HL-60 (cell line): ENCODE results near the gene ALG11.

Experiments
- DNase-seq, 2 experiments: peaks; one replicate each; pipeline ENCODE4 v3.0.0-alpha.2; 2010 to 2020; ENCODE audit warnings: low read depth in 1 of 2, low spot score in 1 of 2
- H3K27ac ChIP-seq: fragments of 250-450 bp; sonication (Bioruptor Pico); replicated peaks from 2 replicates; pipeline ENCODE4 v1.5.1; 2020; ENCODE audit warnings: mild to moderate bottlenecking, moderate library complexity
- H3K27me3 ChIP-seq: fragments of 250-450 bp; sonication (Bioruptor Pico); 2 replicates; pipeline ENCODE4 v1.5.1; 2021; ENCODE audit warnings: mild to moderate bottlenecking, moderate library complexity; ENCODE audit not compliant: insufficient read depth, poor library complexity, severe bottlenecking
- H3K4me3 ChIP-seq: replicated peaks from 2 replicates; pipeline ENCODE4 v1.5.1; 2011; ENCODE audit warnings: mild to moderate bottlenecking, control low read depth, low read length; ENCODE audit not compliant: insufficient read depth
- GABPA ChIP-seq: IDR thresholded peaks from 2 replicates; pipeline ENCODE4 v1.6.1; 2012; ENCODE audit warnings: low read depth
- POLR2AphosphoS5 ChIP-seq: IDR thresholded peaks from 2 replicates; pipeline ENCODE4 v1.6.1; 2012; ENCODE audit warnings: low read depth
- SPI1 ChIP-seq: IDR thresholded peaks from 2 replicates; pipeline ENCODE4 v1.6.1; 2012; ENCODE audit warnings: low read depth, mild to moderate bottlenecking, borderline replicate concordance
- TF ChIP-seq, protein P1 (sequence below): IDR thresholded peaks from 2 replicates; pipeline ENCODE4 v1.6.1; 2012; ENCODE audit warnings: low read depth; ENCODE audit not compliant: insufficient replicate concordance
- TF ChIP-seq, protein P2 (sequence below): IDR thresholded peaks from one replicate; pipeline ENCODE4 v1.5.1; 2011; ENCODE audit warnings: low read length, control low read depth, inconsistent platforms; ENCODE audit not compliant: insufficient read depth

The ALG11 gene

DNA sequence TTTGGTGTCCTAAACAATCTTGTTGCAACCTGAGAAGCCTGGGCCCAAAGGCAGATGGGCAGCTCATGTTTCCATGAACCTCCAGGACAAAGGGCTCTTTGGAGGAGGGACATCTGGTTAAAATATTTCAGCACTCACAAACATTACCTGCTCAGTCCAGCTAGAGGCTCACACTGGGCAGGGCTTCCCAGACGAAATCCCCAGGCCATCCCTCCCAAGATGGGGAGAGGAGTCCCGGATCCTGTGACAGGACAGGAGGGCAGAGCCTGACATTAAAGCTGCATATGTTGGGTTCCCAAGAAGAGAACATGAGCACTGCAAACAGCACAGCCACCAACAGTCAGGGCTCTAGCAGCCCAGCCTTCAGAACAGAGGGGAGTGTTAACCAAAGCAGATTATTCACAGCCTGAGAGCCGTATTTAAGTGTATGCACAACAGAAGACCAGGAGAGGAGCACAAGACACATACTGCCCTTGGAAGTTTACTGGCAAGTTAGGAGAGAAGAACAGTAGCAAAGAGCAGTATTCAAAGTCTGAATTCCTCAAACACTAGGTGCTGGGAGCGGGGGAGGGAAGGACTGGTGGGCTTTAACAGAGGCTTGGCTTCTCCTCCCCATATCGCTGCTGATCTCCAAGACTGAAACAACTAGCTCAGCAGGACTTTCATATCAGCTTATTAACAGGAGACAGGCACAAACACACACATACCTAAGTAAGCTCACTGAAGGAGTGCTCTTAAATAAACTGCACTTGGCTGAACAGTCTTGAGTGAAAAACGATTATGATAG, 13.3 kb upstream of the ALG11 start:
- Histone ChIP-seq H3K27ac (no peak overlapping the region), H3K27me3 (peaks cover 5% of the 10 kb centered on the region), H3K4me3 (no peak overlapping the region)
- DNase-seq: no peak
- TF ChIP-seq POLR2AphosphoS5: no peak
- TF ChIP-seq, protein P1, sequence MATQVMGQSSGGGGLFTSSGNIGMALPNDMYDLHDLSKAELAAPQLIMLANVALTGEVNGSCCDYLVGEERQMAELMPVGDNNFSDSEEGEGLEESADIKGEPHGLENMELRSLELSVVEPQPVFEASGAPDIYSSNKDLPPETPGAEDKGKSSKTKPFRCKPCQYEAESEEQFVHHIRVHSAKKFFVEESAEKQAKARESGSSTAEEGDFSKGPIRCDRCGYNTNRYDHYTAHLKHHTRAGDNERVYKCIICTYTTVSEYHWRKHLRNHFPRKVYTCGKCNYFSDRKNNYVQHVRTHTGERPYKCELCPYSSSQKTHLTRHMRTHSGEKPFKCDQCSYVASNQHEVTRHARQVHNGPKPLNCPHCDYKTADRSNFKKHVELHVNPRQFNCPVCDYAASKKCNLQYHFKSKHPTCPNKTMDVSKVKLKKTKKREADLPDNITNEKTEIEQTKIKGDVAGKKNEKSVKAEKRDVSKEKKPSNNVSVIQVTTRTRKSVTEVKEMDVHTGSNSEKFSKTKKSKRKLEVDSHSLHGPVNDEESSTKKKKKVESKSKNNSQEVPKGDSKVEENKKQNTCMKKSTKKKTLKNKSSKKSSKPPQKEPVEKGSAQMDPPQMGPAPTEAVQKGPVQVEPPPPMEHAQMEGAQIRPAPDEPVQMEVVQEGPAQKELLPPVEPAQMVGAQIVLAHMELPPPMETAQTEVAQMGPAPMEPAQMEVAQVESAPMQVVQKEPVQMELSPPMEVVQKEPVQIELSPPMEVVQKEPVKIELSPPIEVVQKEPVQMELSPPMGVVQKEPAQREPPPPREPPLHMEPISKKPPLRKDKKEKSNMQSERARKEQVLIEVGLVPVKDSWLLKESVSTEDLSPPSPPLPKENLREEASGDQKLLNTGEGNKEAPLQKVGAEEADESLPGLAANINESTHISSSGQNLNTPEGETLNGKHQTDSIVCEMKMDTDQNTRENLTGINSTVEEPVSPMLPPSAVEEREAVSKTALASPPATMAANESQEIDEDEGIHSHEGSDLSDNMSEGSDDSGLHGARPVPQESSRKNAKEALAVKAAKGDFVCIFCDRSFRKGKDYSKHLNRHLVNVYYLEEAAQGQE: no peak
- TF ChIP-seq SPI1: no peak
- TF ChIP-seq, protein P2, sequence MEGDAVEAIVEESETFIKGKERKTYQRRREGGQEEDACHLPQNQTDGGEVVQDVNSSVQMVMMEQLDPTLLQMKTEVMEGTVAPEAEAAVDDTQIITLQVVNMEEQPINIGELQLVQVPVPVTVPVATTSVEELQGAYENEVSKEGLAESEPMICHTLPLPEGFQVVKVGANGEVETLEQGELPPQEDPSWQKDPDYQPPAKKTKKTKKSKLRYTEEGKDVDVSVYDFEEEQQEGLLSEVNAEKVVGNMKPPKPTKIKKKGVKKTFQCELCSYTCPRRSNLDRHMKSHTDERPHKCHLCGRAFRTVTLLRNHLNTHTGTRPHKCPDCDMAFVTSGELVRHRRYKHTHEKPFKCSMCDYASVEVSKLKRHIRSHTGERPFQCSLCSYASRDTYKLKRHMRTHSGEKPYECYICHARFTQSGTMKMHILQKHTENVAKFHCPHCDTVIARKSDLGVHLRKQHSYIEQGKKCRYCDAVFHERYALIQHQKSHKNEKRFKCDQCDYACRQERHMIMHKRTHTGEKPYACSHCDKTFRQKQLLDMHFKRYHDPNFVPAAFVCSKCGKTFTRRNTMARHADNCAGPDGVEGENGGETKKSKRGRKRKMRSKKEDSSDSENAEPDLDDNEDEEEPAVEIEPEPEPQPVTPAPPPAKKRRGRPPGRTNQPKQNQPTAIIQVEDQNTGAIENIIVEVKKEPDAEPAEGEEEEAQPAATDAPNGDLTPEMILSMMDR: no peak
- TF ChIP-seq GABPA: no peak

DNA sequence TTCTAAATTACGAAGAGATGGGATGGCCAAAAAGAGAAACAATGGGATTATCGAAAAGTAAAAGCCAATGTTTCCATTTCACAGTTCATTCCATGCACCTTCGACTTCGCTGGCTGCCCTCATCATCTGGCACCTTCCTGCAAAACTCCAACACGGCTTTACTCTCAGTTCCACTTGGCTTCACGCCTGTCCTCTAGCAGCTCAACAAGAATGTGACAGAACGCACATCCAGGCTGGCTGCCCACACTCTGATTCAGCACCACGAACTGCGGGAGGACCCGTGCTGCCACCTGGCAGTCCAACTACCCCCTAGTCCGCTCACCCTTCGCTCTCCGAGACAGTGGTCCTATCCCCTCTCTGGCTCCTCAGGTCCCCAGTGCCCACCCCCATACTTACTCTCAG, 12.7 kb upstream of the ALG11 start:
- H3K27ac ChIP-seq: no peak overlapping the region
- DNase-seq: no peak

DNA sequence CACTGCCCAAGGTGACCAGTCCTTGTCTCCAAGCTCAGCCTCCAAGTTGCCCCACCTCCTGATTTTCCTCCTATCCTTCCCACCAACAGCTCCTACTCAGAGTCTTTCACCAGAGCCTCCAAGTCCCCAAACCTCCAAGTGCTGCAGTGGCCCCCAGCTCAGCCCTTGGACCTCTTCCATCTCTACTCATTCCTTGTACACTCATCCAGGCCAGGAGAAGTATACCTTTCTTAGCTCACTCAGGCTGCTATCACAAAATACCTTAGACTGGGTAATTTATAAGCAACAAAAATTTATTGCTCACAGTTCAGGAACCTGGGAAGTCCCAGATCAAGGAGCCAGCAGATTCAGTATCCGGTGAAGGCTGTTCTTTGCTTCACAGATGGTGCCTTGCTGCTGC, 12.3 kb upstream of the ALG11 start:
- no peak for TF ChIP-seq POLR2AphosphoS5
- TF ChIP-seq GABPA: no peak
- no peak for TF ChIP-seq SPI1
- TF ChIP-seq, protein P2: no peak
- TF ChIP-seq, protein P1: no peak
- no peak for DNase-seq
- no peak overlapping the region for H3K4me3 ChIP-seq
- no peak overlapping the region for H3K27ac ChIP-seq
- H3K27me3 ChIP-seq: peaks cover 5% of the 10 kb centered on the region

More for the DNA sequence above, 12.7 kb upstream of the ALG11 start:
- H3K4me3 ChIP-seq: no peak overlapping the region
- H3K27me3 ChIP-seq: peaks cover 5% of the 10 kb centered on the region
- TF ChIP-seq, protein P1: no peak
- no peak for TF ChIP-seq SPI1
- TF ChIP-seq GABPA: no peak
- TF ChIP-seq, protein P2: no peak
- no peak for TF ChIP-seq POLR2AphosphoS5
